NCI-H748 (cell line): Measurements from ENCODE around the gene RANBP3.
"Not testable (repeated sequence)": the region's sequence is repeated elsewhere in the genome, so short reads cannot be mapped to it uniquely, and the experiment has no call there.

Experiments used
- DNase-seq: peaks from one replicate; lab custom pipeline; 2025; ENCODE audit not compliant: unreplicated experiment; lab: John Stamatoyannopoulos, UW

The RANBP3 gene

GRCh38 chr19:6007866-6008265 lies 29.9 kb upstream of the RANBP3 start:
- DNase-seq: no peak

- DNase-seq: no peak
These were observed 29.0 kb upstream of the RANBP3 start for GRCh38 chr19:6006896-6007295.

GRCh38 chr19:6006070-6006446 lies 28.1 kb upstream of the RANBP3 start:
- not testable (repeated sequence) for DNase-seq

- no peak for DNase-seq
These were observed 27.6 kb upstream of the RANBP3 start for GRCh38 chr19:6005321-6006069.

GRCh38 chr19:6003976-6004375 lies 26.0 kb upstream of the RANBP3 start:
- no peak for DNase-seq

GRCh38 chr19:6002591-6002990 lies 24.7 kb upstream of the RANBP3 start:
- no peak for DNase-seq

- DNase-seq: no peak
These were observed 22.4 kb upstream of the RANBP3 start for GRCh38 chr19:6000228-6000847.

GRCh38 chr19:5999693-6000092 lies 21.8 kb upstream of the RANBP3 start:
- no peak for DNase-seq

- no peak for DNase-seq
These were observed 19.4 kb upstream of the RANBP3 start for GRCh38 chr19:5997371-5997770.

GRCh38 chr19:5996623-5997320 lies 18.8 kb upstream of the RANBP3 start:
- DNase-seq: no peak

- no peak for DNase-seq
These were observed 18.2 kb upstream of the RANBP3 start for GRCh38 chr19:5996102-5996501.

- no peak for DNase-seq
These were observed 17.7 kb upstream of the RANBP3 start for GRCh38 chr19:5995606-5996005.

- DNase-seq: no peak
These were observed 16.6 kb upstream of the RANBP3 start for GRCh38 chr19:5994405-5995165.

GRCh38 chr19:5993648-5994358 lies 15.9 kb upstream of the RANBP3 start:
- no peak for DNase-seq

GRCh38 chr19:5993201-5993600 lies 15.3 kb upstream of the RANBP3 start:
- no peak for DNase-seq

- no peak for DNase-seq
These were observed 14.8 kb upstream of the RANBP3 start for GRCh38 chr19:5992756-5993155.

GRCh38 chr19:5991244-5991838 lies 13.4 kb upstream of the RANBP3 start:
- no peak for DNase-seq

GRCh38 chr19:5990289-5990797 lies 12.4 kb upstream of the RANBP3 start:
- peak; percentile 67 for DNase-seq

GRCh38 chr19:5989388-5990074 lies 11.6 kb upstream of the RANBP3 start:
- peak; percentile 34 for DNase-seq
